Fibroblast of gingiva (primary cell): ENCODE measurements around the gene C1D.

Source experiments
- DNase-seq: peaks from one replicate; pipeline ENCODE4 v3.0.0-alpha.2; 2011; ENCODE audit warnings: low read depth

C1D gene

GRCh38 chr2:68057658-68058396 is 5.0 kb downstream of the C1D start:
- DNase-seq: no peak

GRCh38 chr2:68052717-68053422 is 9.9 kb downstream of the C1D start:
- DNase-seq: no peak

GRCh38 chr2:68050353-68050752 is 12.5 kb downstream of the C1D start:
- DNase-seq: no peak

- no peak for DNase-seq
Measured at GRCh38 chr2:68046642-68047240, 16.1 kb downstream of the C1D start.

- DNase-seq: no peak
Measured at GRCh38 chr2:68046224-68046623, 16.6 kb downstream of the C1D start.

GRCh38 chr2:68045342-68045741 is 17.5 kb downstream of the C1D start:
- no peak for DNase-seq

GRCh38 chr2:68044099-68044498 is 18.7 kb downstream of the C1D start:
- DNase-seq: peak; percentile 43

GRCh38 chr2:68043695-68044094 is 19.1 kb downstream of the C1D start:
- DNase-seq: no peak

- DNase-seq: no peak
Measured at GRCh38 chr2:68043032-68043431, 19.8 kb downstream of the C1D start.

GRCh38 chr2:68041704-68042245 is 21.0 kb downstream of the C1D start:
- DNase-seq: no peak

GRCh38 chr2:68040078-68040477 is 22.7 kb downstream of the C1D start:
- no peak for DNase-seq

- no peak for DNase-seq
Measured at GRCh38 chr2:68039317-68039716, 23.5 kb downstream of the C1D start.

GRCh38 chr2:68032702-68033101 is 30.1 kb downstream of the C1D start:
- no peak for DNase-seq

GRCh38 chr2:68031542-68032160 is 31.2 kb downstream of the C1D start:
- DNase-seq: peak; percentile 49

- no peak for DNase-seq
Measured at GRCh38 chr2:68031043-68031442, 31.8 kb downstream of the C1D start.

GRCh38 chr2:68030529-68030928 is 32.3 kb downstream of the C1D start:
- no peak for DNase-seq

- DNase-seq: no peak
Measured at GRCh38 chr2:68027959-68028358, 34.8 kb downstream of the C1D start.

- DNase-seq: no peak
Measured at GRCh38 chr2:68024450-68024849, 38.4 kb downstream of the C1D start.

GRCh38 chr2:68023904-68024303 is 38.9 kb downstream of the C1D start:
- DNase-seq: no peak

GRCh38 chr2:68018727-68019126 is 44.1 kb downstream of the C1D start:
- no peak for DNase-seq

GRCh38 chr2:68009526-68009925 is 53.3 kb downstream of the C1D start:
- no peak for DNase-seq

- no peak for DNase-seq
Measured at GRCh38 chr2:68000170-68000825, 62.5 kb downstream of the C1D start.
